ENCODE data around the gene CD19.
"Not testable (repeated sequence)": the region's sequence is repeated elsewhere in the genome, so short reads cannot be mapped to it uniquely, and the experiment has no call there.

Gene CD19

GRCh38 chr16:28980330-28980729, 48.6 kb downstream of the CD19 start:
- in situ Hi-C loops (cut with MboI; ENCODE audit: low sequenced_read_pairs) = not testable (repeated sequence)

DNA sequence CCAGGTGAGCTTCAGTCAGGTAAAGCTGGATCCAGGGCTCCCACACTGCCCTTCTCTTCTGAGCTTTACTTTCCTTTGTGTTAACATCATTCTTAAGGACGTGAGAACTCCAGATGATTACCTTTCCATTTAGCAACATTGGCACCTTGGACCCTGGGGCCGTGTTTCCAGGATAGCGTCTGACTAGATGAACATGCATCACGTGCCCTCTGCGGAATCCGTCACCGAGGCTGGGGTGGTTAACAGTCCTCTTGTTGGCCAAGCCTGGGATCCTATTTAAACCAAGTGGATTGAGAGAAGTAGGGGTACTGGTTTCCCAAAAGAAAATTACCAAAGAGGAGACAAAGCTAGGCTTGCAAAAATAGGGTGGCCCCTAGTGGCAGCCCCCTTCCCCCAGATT, 49.2 kb downstream of the CD19 start:
- in situ Hi-C loops (cut with MboI; ENCODE audit: low sequenced_read_pairs) = no loop called here

DNA sequence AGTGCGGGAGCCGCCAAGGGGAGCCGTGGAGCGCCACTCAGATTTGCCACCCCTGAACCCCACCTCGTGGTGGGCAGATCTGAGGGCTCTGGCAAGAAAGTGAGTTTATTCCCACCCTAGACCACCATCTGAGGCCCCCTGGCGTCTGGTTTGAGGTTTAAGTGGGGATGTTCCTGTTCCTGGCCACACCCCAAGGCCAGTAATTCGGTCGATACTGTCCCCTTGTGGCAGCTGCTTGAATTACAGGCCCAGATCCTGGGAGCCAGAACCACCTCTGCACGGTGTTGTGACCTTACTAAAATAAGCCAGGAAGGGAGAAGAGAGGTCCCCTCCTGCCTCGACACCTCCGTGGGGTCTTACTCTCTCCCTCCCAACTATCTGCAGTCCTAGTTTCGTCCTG, 49.7 kb downstream of the CD19 start:
- in situ Hi-C loops (cut with MboI; ENCODE audit: low sequenced_read_pairs) = no loop called here

DNA sequence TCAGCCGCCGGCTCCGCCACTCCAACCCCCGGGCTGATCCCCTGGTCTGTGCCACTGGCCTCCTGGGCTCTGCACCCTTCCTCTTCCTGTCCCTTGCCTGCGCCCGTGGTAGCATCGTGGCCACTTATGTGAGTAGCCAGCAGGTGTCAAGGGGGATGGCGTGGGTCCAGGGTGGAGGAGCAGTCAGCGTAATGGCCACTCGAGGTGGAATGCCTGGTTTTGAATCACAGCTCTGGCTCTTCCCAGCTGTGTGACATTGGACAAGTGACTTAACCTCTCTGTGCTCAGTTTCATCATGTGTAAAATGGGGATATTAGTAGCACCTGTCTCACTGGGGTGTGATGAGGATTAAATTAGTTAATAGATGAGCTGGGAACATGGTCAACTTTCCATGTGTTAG, 50.6 kb downstream of the CD19 start:
- in situ Hi-C loops (cut with MboI; ENCODE audit: low sequenced_read_pairs) = no loop called here

GRCh38 chr16:28982949-28983348, 51.2 kb downstream of the CD19 start:
- in situ Hi-C loops (cut with MboI; ENCODE audit: low sequenced_read_pairs) = no loop called here

GRCh38 chr16:28983644-28984043, 51.9 kb downstream of the CD19 start:
- in situ Hi-C loops (cut with MboI; ENCODE audit: low sequenced_read_pairs) = no loop called here

- in situ Hi-C loops (cut with MboI; ENCODE audit: low sequenced_read_pairs) = no loop called here
These were observed 52.3 kb downstream of the CD19 start for GRCh38 chr16:28984091-28984490.

- in situ Hi-C loops (cut with MboI; ENCODE audit: low sequenced_read_pairs) = no loop called here
These were observed 52.9 kb downstream of the CD19 start, which contains the start of gene LAT for GRCh38 chr16:28984619-28985135. TSS of gene LAT (plus strand) at chr16:28985052. CDS start at chr16:28985418, 366 bp downstream.

GRCh38 chr16:28985211-28986041, 53.7 kb downstream of the CD19 start:
- in situ Hi-C loops (cut with MboI; ENCODE audit: low sequenced_read_pairs) = no loop called here

GRCh38 chr16:28986046-28986445, 54.3 kb downstream of the CD19 start:
- in situ Hi-C loops (cut with MboI; ENCODE audit: low sequenced_read_pairs) = no loop called here

DNA sequence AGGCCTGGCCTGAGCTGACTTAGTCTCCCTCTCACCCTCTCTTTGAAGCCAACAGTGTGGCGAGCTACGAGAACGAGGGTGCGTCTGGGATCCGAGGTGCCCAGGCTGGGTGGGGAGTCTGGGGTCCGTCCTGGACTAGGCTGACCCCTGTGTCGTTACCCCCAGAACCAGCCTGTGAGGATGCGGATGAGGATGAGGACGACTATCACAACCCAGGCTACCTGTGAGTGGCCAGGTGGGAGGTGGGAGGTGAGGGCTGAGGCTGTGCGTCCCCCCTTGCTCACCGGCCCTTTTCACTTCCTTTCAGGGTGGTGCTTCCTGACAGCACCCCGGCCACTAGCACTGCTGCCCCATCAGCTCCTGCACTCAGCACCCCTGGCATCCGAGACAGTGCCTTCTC, 54.7 kb downstream of the CD19 start:
- in situ Hi-C loops (cut with MboI; ENCODE audit: low sequenced_read_pairs) = no loop called here

DNA sequence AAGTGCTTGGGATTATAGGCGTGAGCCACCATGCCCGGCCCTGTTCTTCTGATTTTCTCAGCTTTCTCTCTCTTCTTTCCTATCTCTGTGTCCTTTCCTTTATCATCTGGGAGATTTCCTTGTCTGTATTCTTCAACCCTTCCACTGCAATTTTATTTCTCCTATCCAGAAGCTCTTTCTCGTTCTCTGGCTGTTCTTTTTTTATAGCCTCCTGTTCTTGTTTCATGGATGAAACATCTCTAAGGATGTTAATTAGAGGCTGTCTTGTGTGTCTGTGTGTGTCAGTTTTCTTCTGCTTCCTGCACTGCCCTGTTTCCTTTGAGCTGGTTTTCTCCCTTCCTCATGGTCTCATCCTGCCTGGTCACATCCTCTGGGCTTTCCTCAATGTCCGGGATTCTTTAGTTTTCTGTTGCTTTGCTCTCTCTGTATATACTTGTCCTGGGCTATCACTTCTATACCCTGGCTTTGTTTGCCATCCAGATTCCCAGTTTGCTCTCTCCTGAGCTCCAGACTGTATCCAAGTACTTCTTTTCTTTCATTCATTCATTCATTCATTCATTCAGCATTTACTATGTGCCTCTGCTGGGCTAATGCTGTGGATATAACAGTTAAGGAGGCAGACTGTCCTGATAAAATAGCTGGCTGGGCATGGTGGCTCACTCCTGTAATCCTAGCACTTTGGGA, 55.5 kb downstream of the CD19 start:
- in situ Hi-C loops (cut with MboI; ENCODE audit: low sequenced_read_pairs) = no loop called here

Measured in HL-60/S4 treated with phorbol 12-myristate 13-acetate at 8.2 ng/mL for 4 days and 3 days (cell line).